Measurements from ENCODE around the gene SLIT3.

Gene SLIT3

DNA sequence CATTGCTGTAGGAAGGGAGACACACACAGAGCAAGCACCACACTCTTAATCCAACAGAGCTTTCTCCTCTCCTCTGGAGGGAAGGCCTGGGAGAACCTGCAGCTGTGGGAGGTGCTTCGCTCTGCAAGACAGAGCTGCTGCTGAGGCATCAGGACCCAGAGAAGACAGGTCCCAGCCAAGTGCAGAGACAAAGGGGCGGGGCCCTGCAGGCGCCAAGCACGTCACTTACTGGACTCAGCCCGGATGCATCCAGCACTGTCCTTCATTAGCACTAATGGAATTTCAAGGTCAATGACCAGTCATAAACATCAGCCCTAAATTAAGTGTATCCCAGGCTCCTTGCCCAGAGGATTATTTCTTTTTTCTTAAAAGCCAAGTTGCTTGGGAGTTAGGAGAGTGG is 384.7 kb downstream of the SLIT3 start:
- no peak overlapping the region for H3K4me3 ChIP-seq (ENCODE audit: low read depth, low read length)
- no peak overlapping the region for H2AFZ ChIP-seq
- H3K9me3 ChIP-seq (ENCODE audit: control insufficient read depth, low read length), result no peaks in the 10 kb centered on the region
- peak overlapping the region; percentile 47 for H3K27ac ChIP-seq
- H3K79me2 ChIP-seq, result peaks cover 15% of the 10 kb centered on the region
- no peaks in the 10 kb centered on the region for H3K36me3 ChIP-seq (ENCODE audit: control insufficient read depth, insufficient read depth, low read length)
- no peaks in the 10 kb centered on the region for H3K27me3 ChIP-seq (ENCODE audit: control insufficient read depth, insufficient read depth, low read length)
- H3K4me1 ChIP-seq, result peaks cover 9% of the 10 kb centered on the region
- no peak overlapping the region for H3K9ac ChIP-seq
- H3K4me2 ChIP-seq (ENCODE audit: low read length), result no peak overlapping the region
- no peak for TF ChIP-seq CTCF (IDR thresholded peaks at IDR 0.05)

DNA sequence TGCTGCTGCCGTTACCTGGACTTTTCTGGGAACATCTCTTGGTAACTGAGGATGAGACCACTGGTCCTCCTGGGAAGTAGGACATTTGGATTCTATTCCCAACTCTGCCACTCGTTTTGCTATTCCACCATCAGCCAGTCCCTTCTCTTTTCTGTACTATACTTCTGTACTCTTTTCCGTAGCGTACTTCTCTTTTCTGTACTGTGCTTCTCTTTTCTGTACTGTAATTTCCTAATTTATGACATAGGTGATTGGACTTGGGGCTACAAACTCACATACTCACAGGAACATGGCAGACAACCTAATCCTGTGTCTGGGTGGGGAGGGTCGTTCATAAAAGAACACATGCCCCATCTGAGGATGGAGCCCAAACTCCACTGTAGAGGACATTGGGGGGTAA is 386.4 kb downstream of the SLIT3 start:
- H3K36me3 ChIP-seq (ENCODE audit: control insufficient read depth, insufficient read depth, low read length), result no peaks in the 10 kb centered on the region
- H3K27ac ChIP-seq, result no peak overlapping the region
- H3K9ac ChIP-seq, result no peak overlapping the region
- H3K4me2 ChIP-seq (ENCODE audit: low read length), result no peak overlapping the region
- no peak overlapping the region for H2AFZ ChIP-seq
- H3K27me3 ChIP-seq (ENCODE audit: control insufficient read depth, insufficient read depth, low read length), result no peaks in the 10 kb centered on the region
- peaks cover 9% of the 10 kb centered on the region for H3K4me1 ChIP-seq
- H3K79me2 ChIP-seq, result peaks cover 15% of the 10 kb centered on the region
- no peaks in the 10 kb centered on the region for H3K9me3 ChIP-seq (ENCODE audit: control insufficient read depth, low read length)
- no peak overlapping the region for H3K4me3 ChIP-seq (ENCODE audit: low read depth, low read length)
- TF ChIP-seq CTCF (IDR thresholded peaks at IDR 0.05), result no peak

DNA sequence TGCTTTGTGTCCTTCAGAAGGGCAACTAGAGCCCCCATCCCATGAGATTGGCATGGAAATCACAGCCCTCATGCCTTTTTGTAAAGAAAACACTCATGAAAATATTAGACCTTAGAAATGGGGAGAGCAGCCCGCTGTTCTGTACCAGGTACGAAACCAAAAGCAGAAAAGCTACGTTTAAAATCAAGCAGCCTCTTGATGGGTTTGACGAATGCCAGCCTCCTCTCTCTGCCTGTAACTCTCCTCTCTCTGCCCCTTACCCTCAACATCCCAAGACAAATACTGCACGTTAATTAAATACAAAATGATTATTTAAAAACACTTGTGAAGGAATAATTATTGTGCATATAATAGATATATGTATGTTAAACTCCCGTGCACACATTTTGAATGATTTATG is 390.1 kb downstream of the SLIT3 start:
- no peak for TF ChIP-seq CTCF (IDR thresholded peaks at IDR 0.05)
- H3K4me2 ChIP-seq (ENCODE audit: low read length), result no peak overlapping the region
- no peaks in the 10 kb centered on the region for H3K27me3 ChIP-seq (ENCODE audit: control insufficient read depth, insufficient read depth, low read length)
- H3K4me3 ChIP-seq (ENCODE audit: low read depth, low read length), result no peak overlapping the region
- no peak overlapping the region for H3K9ac ChIP-seq
- no peaks in the 10 kb centered on the region for H3K36me3 ChIP-seq (ENCODE audit: control insufficient read depth, insufficient read depth, low read length)
- peaks cover 7% of the 10 kb centered on the region for H3K4me1 ChIP-seq
- H3K9me3 ChIP-seq (ENCODE audit: control insufficient read depth, low read length), result no peaks in the 10 kb centered on the region
- H2AFZ ChIP-seq, result no peak overlapping the region
- no peak overlapping the region for H3K27ac ChIP-seq
- H3K79me2 ChIP-seq, result peaks cover 20% of the 10 kb centered on the region

GRCh38 chr5:168908207-168908606 is 392.7 kb downstream of the SLIT3 start:
- H3K9me3 ChIP-seq (ENCODE audit: control insufficient read depth, low read length), result no peaks in the 10 kb centered on the region
- H3K4me3 ChIP-seq (ENCODE audit: low read depth, low read length), result no peak overlapping the region
- H2AFZ ChIP-seq, result no peak overlapping the region
- TF ChIP-seq CTCF (IDR thresholded peaks at IDR 0.05), result no peak
- peaks cover 16% of the 10 kb centered on the region for H3K79me2 ChIP-seq
- H3K9ac ChIP-seq, result no peak overlapping the region
- no peak overlapping the region for H3K4me2 ChIP-seq (ENCODE audit: low read length)
- H3K27ac ChIP-seq, result no peak overlapping the region
- no peaks in the 10 kb centered on the region for H3K36me3 ChIP-seq (ENCODE audit: control insufficient read depth, insufficient read depth, low read length)
- H3K4me1 ChIP-seq, result peaks cover 7% of the 10 kb centered on the region
- no peaks in the 10 kb centered on the region for H3K27me3 ChIP-seq (ENCODE audit: control insufficient read depth, insufficient read depth, low read length)

DNA sequence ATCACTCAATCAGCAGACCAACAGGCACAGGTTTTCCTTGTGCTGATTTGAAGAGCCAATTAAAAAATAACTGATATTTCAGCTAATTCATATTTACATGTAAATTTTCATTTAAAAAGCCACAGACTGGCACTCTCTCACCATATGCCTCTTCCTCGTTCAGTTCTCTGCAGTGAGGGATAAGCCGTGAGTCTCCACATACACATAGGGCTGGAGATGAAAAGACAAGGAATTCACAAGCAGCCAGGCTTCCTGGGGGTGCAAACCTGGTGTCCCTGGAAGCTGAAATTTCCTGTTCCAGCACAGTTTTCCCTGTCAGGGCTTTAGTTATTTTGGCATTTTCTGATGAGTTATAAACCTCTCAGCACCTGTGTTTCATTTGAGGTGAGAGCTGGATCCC is 397.9 kb downstream of the SLIT3 start:
- H3K79me2 ChIP-seq, result peaks cover 17% of the 10 kb centered on the region
- H3K27me3 ChIP-seq (ENCODE audit: control insufficient read depth, insufficient read depth, low read length), result no peaks in the 10 kb centered on the region
- H3K4me3 ChIP-seq (ENCODE audit: low read depth, low read length), result no peak overlapping the region
- TF ChIP-seq CTCF (IDR thresholded peaks at IDR 0.05), result no peak
- H3K36me3 ChIP-seq (ENCODE audit: control insufficient read depth, insufficient read depth, low read length), result no peaks in the 10 kb centered on the region
- no peak overlapping the region for H3K9ac ChIP-seq
- H3K4me1 ChIP-seq, result peaks cover 4% of the 10 kb centered on the region
- no peaks in the 10 kb centered on the region for H3K9me3 ChIP-seq (ENCODE audit: control insufficient read depth, low read length)
- H2AFZ ChIP-seq, result no peak overlapping the region
- no peak overlapping the region for H3K27ac ChIP-seq
- no peak overlapping the region for H3K4me2 ChIP-seq (ENCODE audit: low read length)
